Esophagus squamous epithelium (tissue), 5 donors: ENCODE results near the gene LAMA3. TPM values are rescaled to one million over a fixed set of nuclear protein-coding genes. Genes with fewer than 3 reads are reported as not detected.

ENCODE experiments used
- DNase-seq: peaks from one replicate; lab custom pipeline; 2025; lab: John Stamatoyannopoulos, UW
- H3K27ac ChIP-seq, 4 donors: fragments of 200-600 bp; sonication (generic); one replicate each; pipeline ENCODE4 v1.5.1; 2016 to 2019; ENCODE audit warnings: mild to moderate bottlenecking in 1 of 4
- H3K27me3 ChIP-seq, 4 donors: fragments of 200-600 bp; sonication (generic); 1 replicate in 3 of 4; 2 replicates in 1 of 4; pipeline versions ENCODE4 v1.5.1 to v1.6.0; 2017 to 2021; ENCODE audit warnings: antibody characterized with exemption in 1 of 4
- H3K36me3 ChIP-seq, 3 donors: fragments of 200-600 bp; sonication (generic); one replicate each; pipeline ENCODE4 v1.5.1; 2016 to 2019
- H3K4me1 ChIP-seq, 3 donors: fragments of 200-600 bp; sonication (generic); one replicate each; pipeline ENCODE4 v1.5.1; 2017 to 2019
- H3K4me3 ChIP-seq, 4 donors: fragments of 200-600 bp; sonication (generic); 1 replicate in 3 of 4; 2 replicates in 1 of 4; pipeline ENCODE4 v1.5.1; 2016 to 2019; ENCODE audit warnings: mild to moderate bottlenecking in 2 of 4, moderate library complexity in 1 of 4
- H3K9me3 ChIP-seq, 3 donors: fragments of 200-600 bp; sonication (generic); one replicate each; pipeline ENCODE4 v1.5.1; 2016 to 2019
- POLR2A ChIP-seq, 4 donors: fragments of 450-650 bp; IDR thresholded peaks; one replicate each; pipeline ENCODE4 v1.6.1; 2017; ENCODE audit warnings: antibody characterized with exemption in 4 of 4, mild to moderate bottlenecking in 4 of 4, moderate library complexity in 3 of 4
- WGBS, 2 donors: methylation state at CpG; one replicate each; pipeline ENCODE4 v1.1.5; 2018; 5-methylcytosine and 5-hydroxymethylcytosine counted together
- intact Hi-C: fragments of 100-400 bp; cut with DNase I; formaldehyde crosslinking; loops from one replicate; pipeline ENCODE4 v1.15.0; 2022
- total RNA-seq, 4 donors: library from RNA; depleted of rRNA; stranded (reverse); fragments of >200 nt; gene quantifications; one replicate each; pipeline ENCODE4 v1.1.0, GENCODE V29; 2016
- TF ChIP-seq, protein P1 (sequence below), 6 experiments: fragments of 450-650 bp in 4 of 6; fragments of 200-600 bp in 2 of 6; sonication (generic) in 2 of 6; IDR thresholded peaks; one replicate each; pipeline ENCODE4 v1.5.1; 2016 to 2019; ENCODE audit warnings: antibody characterized with exemption in 6 of 6, mild to moderate bottlenecking in 4 of 6, moderate library complexity in 4 of 6
- donor health status: DM: yes; HTN: yes; CAD: no.

The LAMA3 gene
- total RNA-seq, 4 donors from 2014 or later = 28.7 to 81.3 (median 44.8) TPM

DNA sequence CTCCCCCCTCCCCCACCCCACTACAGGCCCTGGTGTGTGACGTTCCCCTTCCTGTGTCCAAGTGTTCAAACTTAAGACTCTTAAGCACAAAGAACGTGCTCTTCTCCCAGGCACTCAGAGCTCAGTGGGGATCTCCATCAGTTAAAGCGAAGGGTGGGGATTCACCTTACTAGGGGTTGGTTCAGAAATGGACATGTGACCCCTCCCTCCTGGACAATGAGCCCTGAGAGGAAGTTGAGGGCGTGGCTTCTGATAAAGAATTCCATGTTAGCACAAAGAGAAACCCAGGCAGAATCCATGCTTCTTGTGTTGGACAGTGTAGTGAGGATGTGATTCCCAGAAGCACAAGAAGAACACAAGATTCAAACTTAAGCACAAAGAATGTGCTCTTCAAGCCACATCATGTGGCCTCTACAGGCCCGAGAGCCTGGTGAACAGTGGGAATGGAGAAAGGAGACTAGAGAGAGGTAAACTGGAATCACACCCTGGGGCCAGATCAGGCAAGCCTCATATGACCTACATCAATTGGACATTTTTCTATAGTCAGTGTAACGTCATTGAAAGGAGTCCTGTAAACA, 247.2 kb downstream of the LAMA3 start:
- intact Hi-C loops = no loop called here
- Histone ChIP-seq H3K4me3 (no peak overlapping the region), H3K27me3 (no peaks in the 10 kb centered on the region), H3K4me1 (no peaks in the 10 kb centered on the region), H3K27ac (no peak overlapping the region), H3K36me3 (peaks cover 0 to 80% (median 5%) of the 10 kb centered on the region in 3 donors), H3K9me3 (no peaks in the 10 kb centered on the region)
- 78 to 88% methylated on average over 2 to 6 of the region's 6 CpGs for WGBS, 2 donors
- TF ChIP-seq POLR2A (IDR thresholded peaks at IDR 0.05) = no peak
- TF ChIP-seq, protein P1, sequence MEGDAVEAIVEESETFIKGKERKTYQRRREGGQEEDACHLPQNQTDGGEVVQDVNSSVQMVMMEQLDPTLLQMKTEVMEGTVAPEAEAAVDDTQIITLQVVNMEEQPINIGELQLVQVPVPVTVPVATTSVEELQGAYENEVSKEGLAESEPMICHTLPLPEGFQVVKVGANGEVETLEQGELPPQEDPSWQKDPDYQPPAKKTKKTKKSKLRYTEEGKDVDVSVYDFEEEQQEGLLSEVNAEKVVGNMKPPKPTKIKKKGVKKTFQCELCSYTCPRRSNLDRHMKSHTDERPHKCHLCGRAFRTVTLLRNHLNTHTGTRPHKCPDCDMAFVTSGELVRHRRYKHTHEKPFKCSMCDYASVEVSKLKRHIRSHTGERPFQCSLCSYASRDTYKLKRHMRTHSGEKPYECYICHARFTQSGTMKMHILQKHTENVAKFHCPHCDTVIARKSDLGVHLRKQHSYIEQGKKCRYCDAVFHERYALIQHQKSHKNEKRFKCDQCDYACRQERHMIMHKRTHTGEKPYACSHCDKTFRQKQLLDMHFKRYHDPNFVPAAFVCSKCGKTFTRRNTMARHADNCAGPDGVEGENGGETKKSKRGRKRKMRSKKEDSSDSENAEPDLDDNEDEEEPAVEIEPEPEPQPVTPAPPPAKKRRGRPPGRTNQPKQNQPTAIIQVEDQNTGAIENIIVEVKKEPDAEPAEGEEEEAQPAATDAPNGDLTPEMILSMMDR (IDR thresholded peaks at IDR 0.05) = no peak
- DNase-seq = no peak

DNA sequence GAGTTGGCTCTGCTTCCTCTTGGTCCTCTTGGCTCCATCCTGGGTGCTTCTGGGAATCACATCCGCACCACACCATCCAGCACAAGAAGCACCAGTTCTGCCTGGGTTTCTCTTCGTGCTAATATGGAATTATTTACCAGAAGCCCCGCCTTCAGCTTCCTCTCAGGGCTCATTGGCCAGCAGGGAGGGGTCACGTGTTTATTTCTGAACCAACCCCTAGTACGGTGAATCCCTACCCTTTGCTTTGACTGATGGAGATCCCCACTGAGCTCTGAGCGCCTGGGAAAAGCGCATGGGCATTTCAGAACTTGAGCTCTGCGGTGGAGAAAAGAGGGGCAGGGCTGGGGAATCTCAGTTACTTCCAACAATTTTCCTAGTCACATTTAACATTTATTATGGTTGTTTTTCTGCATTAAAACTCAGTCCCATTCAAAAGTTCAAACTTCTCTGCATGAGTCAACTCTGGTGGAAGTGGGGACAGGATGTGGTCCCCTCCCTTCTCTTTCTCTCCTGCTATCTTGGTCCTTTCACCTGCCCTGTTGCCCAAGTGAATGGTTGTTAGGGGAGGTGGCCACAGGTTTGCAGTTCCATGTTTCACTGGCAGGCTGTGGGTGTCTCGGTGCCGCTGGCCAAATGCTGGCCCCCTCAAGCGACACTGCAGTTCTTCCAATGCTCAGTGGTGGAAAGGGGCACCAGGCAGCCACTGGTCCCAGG, 248.9 kb downstream of the LAMA3 start:
- Histone ChIP-seq H3K4me1 (no peaks in the 10 kb centered on the region), H3K9me3 (no peaks in the 10 kb centered on the region), H3K36me3 (peaks cover 0 to 80% (median 0%) of the 10 kb centered on the region in 3 donors), H3K27ac (no peak overlapping the region), H3K4me3 (no peak overlapping the region), H3K27me3 (no peaks in the 10 kb centered on the region)
- 85 to 87% methylated on average over 8 to 10 of the region's 11 CpGs for WGBS, 2 donors
- TF ChIP-seq POLR2A (IDR thresholded peaks at IDR 0.05) = no peak
- TF ChIP-seq, protein P1 (IDR thresholded peaks at IDR 0.05) = no peak
- intact Hi-C loops = no loop called here
- no peak for DNase-seq

DNA sequence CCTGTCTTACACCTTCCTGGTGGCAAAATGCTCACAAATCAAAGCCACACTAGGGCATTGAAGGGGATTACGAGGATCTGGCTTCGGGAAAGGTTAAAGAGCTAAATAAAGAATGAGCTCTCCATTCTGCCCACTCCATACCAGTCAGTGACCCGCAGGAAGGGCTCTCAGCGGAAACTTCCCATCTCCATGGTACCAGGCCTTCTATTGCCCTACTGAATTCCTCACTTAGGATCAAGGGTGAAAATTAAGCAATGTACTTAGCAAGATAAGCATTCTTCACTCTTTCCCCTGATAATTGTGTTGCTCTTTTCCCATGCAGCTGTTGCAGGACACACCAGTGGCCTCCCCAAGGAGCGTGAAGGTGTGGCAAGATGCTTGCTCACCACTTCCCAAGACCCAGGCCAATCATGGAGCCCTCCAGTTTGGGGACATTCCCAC, 249.7 kb downstream of the LAMA3 start:
- intact Hi-C loops = no loop called here
- 88 to 91% methylated on average over 5 of the region's 5 CpGs for WGBS, 2 donors
- Histone ChIP-seq H3K36me3 (peaks cover 0 to 80% (median 0%) of the 10 kb centered on the region in 3 donors), H3K4me1 (no peaks in the 10 kb centered on the region), H3K4me3 (no peak overlapping the region), H3K27me3 (no peaks in the 10 kb centered on the region), H3K27ac (no peak overlapping the region), H3K9me3 (no peaks in the 10 kb centered on the region)
- no peak for DNase-seq
- TF ChIP-seq, protein P1 (IDR thresholded peaks at IDR 0.05) = no peak
- no peak for TF ChIP-seq POLR2A (IDR thresholded peaks at IDR 0.05)

DNA sequence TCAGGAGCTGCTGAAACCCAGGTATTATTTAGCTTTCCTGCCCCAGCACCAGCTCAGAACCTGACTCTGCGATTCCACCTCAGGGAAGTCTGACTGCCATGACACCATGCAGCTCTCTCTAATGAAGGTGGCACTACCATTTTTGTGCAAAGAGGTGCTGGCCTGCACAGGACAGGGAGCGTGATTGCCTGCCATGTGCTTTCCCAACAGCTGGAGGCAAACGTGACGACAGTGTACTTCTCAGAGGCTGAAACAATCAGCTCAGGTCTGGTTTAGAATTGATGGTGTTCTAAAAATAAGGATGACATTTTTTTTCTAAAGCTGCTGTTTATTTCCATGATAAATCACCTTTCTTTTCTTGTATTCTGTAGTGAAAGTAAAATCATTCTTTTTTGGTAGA, 250.1 kb downstream of the LAMA3 start:
- Histone ChIP-seq H3K4me3 (no peak overlapping the region), H3K27ac (no peak overlapping the region), H3K9me3 (no peaks in the 10 kb centered on the region), H3K36me3 (peaks cover 0 to 80% (median 0%) of the 10 kb centered on the region in 3 donors), H3K4me1 (no peaks in the 10 kb centered on the region), H3K27me3 (no peaks in the 10 kb centered on the region)
- intact Hi-C loops = no loop called here
- 77 to 86% methylated on average over 3 to 4 of the region's 4 CpGs for WGBS, 2 donors
- TF ChIP-seq POLR2A (IDR thresholded peaks at IDR 0.05) = no peak
- TF ChIP-seq, protein P1 (IDR thresholded peaks at IDR 0.05) = no peak
- DNase-seq = no peak

DNA sequence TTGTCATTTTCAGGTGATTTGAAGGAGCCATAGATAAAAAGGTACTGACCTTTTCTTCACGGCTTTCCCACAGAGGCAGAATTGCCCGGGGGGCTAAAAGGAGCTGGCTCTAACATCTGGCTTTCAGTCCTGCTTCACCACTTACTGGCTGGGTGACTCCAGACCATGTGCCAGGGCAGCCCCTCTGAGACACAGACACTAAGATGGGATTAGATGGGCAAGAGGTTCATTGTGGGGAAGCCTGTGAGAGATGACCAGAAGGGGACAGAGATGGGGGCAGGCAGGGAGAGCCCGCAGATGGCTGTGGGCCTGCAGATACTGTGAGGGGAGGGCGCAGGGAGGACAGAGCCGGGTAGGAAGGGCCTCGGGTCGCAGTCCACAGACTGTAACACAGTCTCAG, 250.6 kb downstream of the LAMA3 start:
- Histone ChIP-seq H3K4me3 (no peak overlapping the region), H3K36me3 (peaks cover 0 to 80% (median 0%) of the 10 kb centered on the region in 3 donors), H3K27ac (no peak overlapping the region), H3K27me3 (no peaks in the 10 kb centered on the region), H3K9me3 (no peaks in the 10 kb centered on the region), H3K4me1 (no peaks in the 10 kb centered on the region)
- intact Hi-C loops = loop anchor here (10.0 kb wide), 1 partner anchor 175 kb away; no protein-coding TSS in a partner anchor
- DNase-seq = no peak
- no peak for TF ChIP-seq POLR2A (IDR thresholded peaks at IDR 0.05)
- TF ChIP-seq, protein P1 (IDR thresholded peaks at IDR 0.05) = no peak
- 93 to 95% methylated on average over 5 to 7 of the region's 7 CpGs for WGBS, 2 donors
